GM21737 (cell line): Measurements from ENCODE around the gene NEUROD4.
"Not testable (repeated sequence)": the region's sequence is repeated elsewhere in the genome, so short reads cannot be mapped to it uniquely, and the experiment has no call there.

Experiments used
- ATAC-seq: cut with Tn5 transposase; IDR thresholded peaks from one replicate; pipeline ENCODE4 v1.9.1; 2021; ENCODE audit warnings: mild to moderate bottlenecking, moderate library complexity; ENCODE audit not compliant: unreplicated experiment

NEUROD4 gene

DNA sequence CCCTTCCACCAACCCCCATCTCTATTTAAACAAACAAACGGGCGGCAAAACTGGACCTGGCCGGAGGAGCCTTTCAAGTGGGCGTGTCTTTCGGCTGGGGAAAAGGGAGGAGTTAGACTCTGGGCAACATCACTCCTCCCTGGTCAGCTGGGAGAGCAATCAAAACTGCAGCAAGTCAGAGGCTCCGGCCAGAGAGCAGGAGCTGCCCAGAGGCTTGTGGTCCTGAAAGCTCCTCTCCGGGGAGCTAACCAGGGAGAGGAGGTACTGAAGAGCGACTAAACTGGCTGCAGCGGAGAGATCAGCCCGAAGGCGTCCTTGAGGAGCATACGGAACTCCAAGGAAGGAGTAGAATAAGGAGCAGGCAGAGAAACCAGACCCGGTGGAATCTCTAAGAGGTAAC, at the start of gene NEUROD4:
TSS of gene NEUROD4 (plus strand) at position 191 of the 400 bp plus-strand sequence. CDS start 6,466 bp downstream, outside the sequence.
- no peak for ATAC-seq

DNA sequence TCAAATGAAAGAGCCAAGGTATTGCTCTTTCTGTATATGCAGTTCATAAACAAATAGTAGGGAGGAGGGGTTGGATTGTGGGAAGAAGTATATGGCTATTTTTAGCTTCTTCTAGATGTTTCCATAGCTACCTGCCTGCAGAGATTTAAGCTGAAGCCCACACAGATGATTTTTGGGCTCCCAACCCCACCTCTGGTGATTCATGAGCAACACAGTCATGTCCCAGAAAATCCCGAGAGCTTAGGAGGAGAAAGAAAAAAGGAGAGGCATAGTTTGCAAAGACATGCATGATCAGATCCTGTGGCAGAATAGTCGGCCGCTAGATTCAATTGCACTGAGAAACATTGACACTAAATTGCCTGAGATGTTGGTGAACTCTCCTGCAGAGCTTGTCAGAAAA, 49.0 kb upstream of the NEUROD4 start:
- ATAC-seq, result no peak

DNA sequence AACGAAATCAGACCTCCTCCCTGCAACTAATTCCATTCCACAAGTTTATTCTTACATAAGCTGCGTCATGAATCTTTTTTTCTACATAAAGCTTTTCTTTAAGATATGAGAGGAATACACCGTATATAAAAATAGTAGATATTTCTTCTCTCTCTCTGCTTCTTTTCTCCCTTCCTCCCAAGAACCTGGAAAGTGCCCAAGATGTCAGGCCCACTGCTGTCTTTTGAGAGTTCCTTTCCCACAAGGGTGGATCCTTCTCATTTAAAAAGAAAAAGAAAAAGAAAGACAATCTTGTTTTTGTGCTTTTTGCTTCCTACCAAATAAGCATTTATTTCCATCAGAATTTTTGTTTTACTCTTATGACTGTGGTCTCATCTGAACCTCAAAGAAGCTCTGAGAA, 46.2 kb upstream of the NEUROD4 start:
- ATAC-seq, result no peak

DNA sequence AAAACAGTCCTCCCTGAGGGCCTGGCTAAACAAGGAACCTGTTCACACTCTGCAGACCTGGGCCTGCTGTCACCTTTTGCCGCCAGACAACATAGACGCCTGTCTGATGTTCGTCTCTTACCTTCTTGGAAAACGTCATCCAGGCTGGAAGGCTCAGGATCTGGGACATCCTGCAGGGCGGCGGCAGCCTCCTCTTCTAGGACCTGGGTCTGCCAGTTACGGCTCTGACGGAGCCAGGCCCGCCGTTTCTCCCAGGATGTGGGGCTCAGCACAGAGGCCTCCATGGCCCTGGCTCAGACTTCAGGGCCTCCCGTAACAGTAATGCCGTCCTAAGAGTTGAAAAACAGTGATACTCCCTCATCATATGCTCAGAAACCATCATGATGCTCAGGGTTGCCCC, 45.5 kb upstream of the NEUROD4 start:
- ATAC-seq, result no peak

DNA sequence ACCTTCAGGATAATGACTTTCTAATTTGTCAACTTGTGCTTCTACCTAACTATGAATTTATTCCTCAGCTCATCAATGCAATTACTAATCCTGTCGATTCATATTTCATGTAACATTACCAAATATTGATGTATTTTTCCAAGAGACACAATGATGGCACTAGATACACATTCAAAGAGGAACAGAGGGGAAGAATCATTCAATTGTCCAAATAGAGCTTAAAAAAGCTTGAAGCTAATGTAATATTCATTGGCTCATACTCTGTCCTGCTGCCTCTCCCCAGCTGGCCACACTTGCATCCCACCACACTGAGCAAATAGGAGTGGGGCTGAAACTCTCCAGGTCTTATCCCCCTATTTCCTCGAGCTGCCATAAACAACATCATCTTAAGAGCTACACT, 44.5 kb upstream of the NEUROD4 start:
- no peak for ATAC-seq

GRCh38 chr12:54975875-54976274, 43.9 kb upstream of the NEUROD4 start:
- no peak for ATAC-seq

- ATAC-seq, result no peak
These were observed 42.6 kb upstream of the NEUROD4 start for GRCh38 chr12:54977155-54977554.

GRCh38 chr12:54977857-54978256, 41.9 kb upstream of the NEUROD4 start:
- ATAC-seq, result no peak

DNA sequence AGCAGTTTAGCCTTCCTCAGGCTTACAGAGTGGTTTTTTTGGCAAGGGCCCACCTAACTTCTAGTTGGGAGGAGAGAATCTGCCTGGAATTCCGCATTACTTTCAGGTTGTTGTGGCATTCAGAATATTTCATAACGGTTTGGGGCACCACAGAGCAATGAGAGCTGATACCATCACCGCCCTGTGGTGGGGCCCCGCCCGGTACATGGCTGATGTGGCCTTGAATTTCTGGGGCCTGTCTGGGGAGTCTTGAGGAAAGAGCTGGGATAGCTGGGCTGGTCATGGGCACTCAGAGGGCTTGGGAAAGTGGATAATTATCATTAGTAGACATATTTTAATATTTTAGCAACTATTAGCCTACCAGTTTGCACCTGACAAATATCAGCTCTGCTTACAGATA, 39.4 kb upstream of the NEUROD4 start:
- ATAC-seq, result no peak

DNA sequence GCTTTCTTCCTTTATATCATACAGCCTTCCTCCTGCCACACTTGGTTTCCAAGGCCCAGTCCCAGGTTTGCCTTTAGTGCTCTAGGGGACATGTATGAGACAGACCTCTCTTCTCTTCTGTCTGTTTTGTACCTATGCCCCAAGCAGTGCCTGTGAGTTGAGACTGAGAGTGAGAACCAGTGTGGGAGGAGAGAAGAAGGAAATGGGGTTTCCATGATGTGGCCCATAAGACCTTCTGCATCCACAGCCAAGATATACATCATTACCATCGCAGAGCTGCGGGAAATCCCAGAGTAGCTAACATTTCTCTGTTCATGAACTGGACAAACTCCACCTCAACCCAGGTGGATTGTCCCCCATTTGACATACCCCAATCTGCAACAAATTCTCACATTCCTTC, 38.0 kb upstream of the NEUROD4 start:
- ATAC-seq, result no peak

DNA sequence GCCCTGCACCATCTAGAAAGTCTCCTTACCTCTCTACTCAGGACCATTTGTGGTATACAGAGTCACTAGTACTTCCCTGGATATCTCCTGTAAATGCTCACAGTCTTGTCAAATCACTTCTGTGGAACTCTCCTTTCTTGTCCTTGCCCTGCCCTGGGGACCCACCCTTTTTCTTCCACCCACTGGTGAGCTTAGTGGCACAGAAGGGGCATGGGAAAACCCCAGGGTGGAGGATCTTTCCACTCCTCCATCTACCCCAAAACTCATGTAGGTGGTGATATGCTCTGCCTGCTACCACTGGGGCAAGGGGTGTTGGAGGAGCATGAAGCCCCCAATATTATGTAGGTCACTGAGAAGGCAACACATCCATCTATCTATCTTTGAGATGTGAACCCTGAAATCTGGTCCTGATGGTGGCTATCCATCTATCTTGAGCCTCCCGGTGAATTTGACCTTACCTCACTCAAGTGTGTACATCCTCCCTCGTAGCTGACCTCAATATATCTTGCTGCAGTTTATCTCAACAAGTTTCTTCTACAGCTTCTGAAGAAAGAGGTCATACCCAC, 36.2 kb upstream of the NEUROD4 start:
- no peak for ATAC-seq

DNA sequence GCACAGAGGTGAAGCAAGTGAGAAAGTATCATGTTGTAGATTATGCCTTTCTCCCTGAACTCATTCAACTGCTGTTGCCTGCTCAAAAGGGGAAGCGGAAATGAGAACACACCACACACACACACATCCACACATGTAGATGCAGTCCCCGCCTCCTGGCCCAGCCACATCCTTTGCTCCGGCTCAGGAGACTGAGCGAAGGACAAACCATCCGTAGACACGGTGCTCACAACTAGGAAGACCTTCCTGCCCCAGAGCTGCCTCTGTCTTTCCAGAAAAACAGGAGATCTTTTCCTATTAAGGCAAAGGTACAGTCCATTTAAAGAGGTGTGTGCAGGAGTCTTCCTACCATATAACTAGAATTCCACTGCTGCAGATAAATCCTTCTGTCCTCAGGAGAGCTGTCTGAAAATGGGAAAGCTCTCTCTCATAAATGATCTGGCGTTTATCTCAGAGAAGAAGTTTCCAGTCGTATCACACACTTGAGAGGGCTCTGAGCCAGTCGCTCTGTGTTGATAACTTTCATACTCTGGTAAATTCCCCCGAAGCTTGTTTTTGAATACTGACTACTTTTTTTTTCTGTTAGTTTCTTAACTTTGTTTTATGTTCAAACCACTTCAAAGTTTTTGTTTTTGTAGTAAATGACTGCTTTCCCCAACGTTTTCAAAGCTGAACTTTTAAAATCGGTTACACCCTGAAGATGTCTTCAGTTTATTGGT, 35.0 kb upstream of the NEUROD4 start, which contains the start of gene TESPA1:
TSS of gene TESPA1 (minus strand) at position 105 of the 719 bp plus-strand sequence. CDS start 10,200 bp downstream, outside the sequence.
- ATAC-seq, result peak; percentile 94

DNA sequence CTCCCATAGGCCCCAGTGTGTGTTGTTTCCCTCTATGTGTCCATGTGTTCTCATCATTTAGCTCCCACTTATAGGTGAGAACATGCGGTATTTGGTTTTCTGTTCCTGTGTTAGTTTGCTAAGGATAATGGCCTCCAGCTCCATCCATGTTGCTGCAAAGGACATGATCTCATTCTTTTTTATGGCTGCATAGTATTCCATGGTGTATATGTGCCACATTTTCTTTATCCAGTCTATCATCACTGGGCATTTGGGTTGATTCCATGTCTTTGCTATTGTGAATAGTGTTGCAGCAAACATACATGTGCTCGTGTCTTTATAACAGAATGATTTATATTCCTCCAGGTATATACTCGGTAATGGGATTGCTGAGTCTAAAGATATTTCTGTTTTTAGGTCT, 33.0 kb upstream of the NEUROD4 start:
- not testable (repeated sequence) for ATAC-seq

GRCh38 chr12:54987611-54988231, 32.1 kb upstream of the NEUROD4 start:
- ATAC-seq, result no peak

DNA sequence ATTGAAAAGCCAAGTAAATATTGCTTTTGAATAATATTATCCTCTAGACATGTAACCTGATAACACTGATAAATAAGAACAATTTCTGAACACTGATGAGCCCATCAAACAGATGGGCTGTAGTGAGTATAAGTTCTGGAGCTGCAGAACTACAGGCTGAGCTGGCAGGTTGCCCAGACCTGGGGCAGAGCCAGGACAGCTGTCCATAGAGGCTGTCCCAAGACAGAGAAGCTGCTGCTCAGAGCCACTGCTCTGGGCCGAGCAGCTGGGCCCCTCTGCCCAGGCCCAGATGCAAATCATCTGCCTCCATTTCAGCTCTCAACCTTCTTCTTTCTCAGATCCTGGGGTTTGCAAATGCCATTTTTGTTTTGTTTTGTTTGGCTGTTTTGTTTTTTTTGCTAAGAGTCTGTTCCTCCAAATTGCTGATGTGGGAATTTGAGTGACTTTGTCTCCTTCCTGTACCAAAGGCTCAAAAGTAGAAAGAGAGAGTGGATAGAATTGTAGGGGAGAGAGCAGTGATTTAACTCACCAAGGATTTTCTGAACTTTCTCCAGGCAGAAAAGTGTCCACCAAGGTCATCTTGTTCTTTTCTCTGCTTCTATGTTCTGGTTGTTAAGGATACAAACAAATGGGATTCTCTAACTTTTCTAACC, 31.2 kb upstream of the NEUROD4 start:
- no peak for ATAC-seq

DNA sequence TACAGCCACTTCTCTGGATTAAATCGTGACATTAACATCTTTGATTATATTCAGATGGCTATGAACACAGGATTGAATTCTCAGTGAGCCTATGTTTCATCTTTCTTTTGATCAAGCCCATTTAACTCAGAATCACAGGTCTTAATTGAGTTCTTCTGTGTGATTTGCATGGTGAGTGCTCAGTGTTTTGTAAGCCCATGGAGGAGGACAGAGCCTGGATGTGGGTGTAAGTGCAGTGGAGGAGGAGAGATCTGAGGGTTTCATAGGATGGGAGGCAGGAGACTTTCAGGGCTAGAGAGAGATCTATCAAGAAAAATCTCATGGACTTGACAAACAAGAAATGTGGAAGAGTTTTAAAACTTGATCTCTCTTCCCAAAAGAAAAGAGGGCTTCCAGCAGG, 29.9 kb upstream of the NEUROD4 start:
- ATAC-seq, result no peak

GRCh38 chr12:54991161-54991990, 28.4 kb upstream of the NEUROD4 start:
- ATAC-seq, result peak; percentile 64

DNA sequence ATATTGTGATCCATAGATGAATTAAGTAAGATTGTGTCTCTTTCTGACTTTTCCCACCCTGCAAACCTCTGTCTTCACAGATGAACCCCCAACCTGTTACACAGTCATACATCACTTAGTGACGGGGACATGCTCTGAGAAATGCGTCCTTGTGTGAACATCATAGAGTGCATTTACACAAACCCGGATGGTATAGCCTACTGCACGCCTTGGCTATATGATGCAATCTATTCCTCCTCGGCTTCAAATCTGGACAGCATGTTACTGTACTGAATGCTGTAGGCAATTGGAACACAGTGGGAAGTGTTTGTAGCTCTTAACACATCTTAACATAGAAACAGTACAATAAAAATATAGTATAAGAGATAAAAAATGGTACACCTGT, 27.8 kb upstream of the NEUROD4 start:
- ATAC-seq, result no peak

GRCh38 chr12:54993181-54993835, 26.5 kb upstream of the NEUROD4 start:
- ATAC-seq, result peak; percentile 49

DNA sequence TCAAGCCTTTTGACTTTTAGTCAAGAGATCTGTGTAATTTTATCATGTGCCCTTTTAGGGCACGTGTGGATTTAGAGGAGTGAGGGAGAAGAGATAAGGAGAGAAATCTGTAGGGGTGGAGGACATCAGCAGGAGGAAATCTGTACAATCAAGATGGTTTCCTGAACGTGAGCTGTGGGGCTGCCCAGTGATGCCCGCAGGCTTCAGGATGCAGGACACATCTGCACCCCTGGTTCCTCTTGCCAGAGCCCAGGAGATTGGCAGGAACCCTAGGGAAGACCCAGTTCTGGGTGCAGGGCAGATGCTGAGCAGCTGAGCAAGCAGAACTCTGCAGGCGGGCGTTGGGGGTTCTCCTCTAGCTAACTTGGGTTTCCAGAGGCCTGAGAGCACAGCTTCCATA, 23.6 kb upstream of the NEUROD4 start:
- ATAC-seq, result no peak
